LoVo (cell line): Measurements from ENCODE around the gene ZSWIM6.

Source experiments
- DNase-seq: peaks from one replicate; pipeline ENCODE4 v3.0.0-alpha.2; 2016; ENCODE audit warnings: low spot score

The ZSWIM6 gene

GRCh38 chr5:61332851-61333320 is 828 bp downstream of the ZSWIM6 start:
- peak; percentile 25 for DNase-seq

- DNase-seq = peak; percentile 19
Observed at GRCh38 chr5:61333321-61333953, 1.4 kb downstream of the ZSWIM6 start.

- no peak for DNase-seq
Observed at GRCh38 chr5:61333954-61334867, 2.2 kb downstream of the ZSWIM6 start.

GRCh38 chr5:61334868-61335615 is 3.0 kb downstream of the ZSWIM6 start:
- DNase-seq = no peak

- no peak for DNase-seq
Observed at GRCh38 chr5:61339764-61340163, 7.7 kb downstream of the ZSWIM6 start.

- no peak for DNase-seq
Observed at GRCh38 chr5:61340775-61341361, 8.8 kb downstream of the ZSWIM6 start.

GRCh38 chr5:61342071-61342501 is 10.0 kb downstream of the ZSWIM6 start:
- no peak for DNase-seq

- no peak for DNase-seq
Observed at GRCh38 chr5:61344187-61344944, 12.3 kb downstream of the ZSWIM6 start.

GRCh38 chr5:61346511-61346910 is 14.5 kb downstream of the ZSWIM6 start:
- no peak for DNase-seq

GRCh38 chr5:61347080-61347479 is 15.0 kb downstream of the ZSWIM6 start:
- no peak for DNase-seq

- DNase-seq = no peak
Observed at GRCh38 chr5:61348447-61348846, 16.4 kb downstream of the ZSWIM6 start.

- DNase-seq = no peak
Observed at GRCh38 chr5:61349935-61350334, 17.9 kb downstream of the ZSWIM6 start.

GRCh38 chr5:61350535-61350934 is 18.5 kb downstream of the ZSWIM6 start:
- DNase-seq = no peak

GRCh38 chr5:61351733-61352132 is 19.7 kb downstream of the ZSWIM6 start:
- no peak for DNase-seq

- DNase-seq = no peak
Observed at GRCh38 chr5:61352180-61352579, 20.1 kb downstream of the ZSWIM6 start.

- DNase-seq = no peak
Observed at GRCh38 chr5:61352612-61353156, 20.6 kb downstream of the ZSWIM6 start.

GRCh38 chr5:61353293-61353692 is 21.2 kb downstream of the ZSWIM6 start:
- DNase-seq = no peak

- DNase-seq = no peak
Observed at GRCh38 chr5:61354199-61354598, 22.1 kb downstream of the ZSWIM6 start.

- DNase-seq = no peak
Observed at GRCh38 chr5:61357745-61358144, 25.7 kb downstream of the ZSWIM6 start.

- DNase-seq = no peak
Observed at GRCh38 chr5:61362796-61363368, 30.8 kb downstream of the ZSWIM6 start.
